Effector memory CD8-positive, alpha-beta T cell (primary cell): ENCODE data around the gene GRB2.

Experiments
- ATAC-seq: fragments of 150-1000 bp; cut with Tn5 transposase; replicated peaks from 2 replicates; pipeline ENCODE4 v1.10.0; 2021; ENCODE audit warnings: mild to moderate bottlenecking, moderate library complexity
- DNase-seq, 3 experiments: peaks; one replicate each; pipeline ENCODE4 v3.0.0; 2021
- H3K27ac Mint-ChIP-seq, 2 donors: one replicate each; pipeline ENCODE4 v1.8.0; 2022; ENCODE audit warnings: mild to moderate bottlenecking in 2 of 2, mixed read lengths in 2 of 2, moderate library complexity in 2 of 2
- H3K27me3 Mint-ChIP-seq, 2 donors: one replicate each; pipeline ENCODE4 v1.8.0; 2022; ENCODE audit warnings: mixed read lengths in 2 of 2
- H3K36me3 Mint-ChIP-seq: one replicate; pipeline ENCODE4 v1.8.0; 2022; ENCODE audit warnings: mild to moderate bottlenecking, moderate library complexity, mixed read lengths; ENCODE audit not compliant: insufficient read depth
- H3K4me1 Mint-ChIP-seq, 2 donors: one replicate each; pipeline ENCODE4 v1.8.0; 2022; ENCODE audit warnings: low read depth in 2 of 2, mixed read lengths in 2 of 2
- H3K4me3 Mint-ChIP-seq, 2 donors: one replicate each; pipeline ENCODE4 v1.8.0; 2022; ENCODE audit warnings: mild to moderate bottlenecking in 2 of 2, mixed read lengths in 2 of 2, moderate library complexity in 2 of 2
- H3K9me3 Mint-ChIP-seq, 2 donors: one replicate each; pipeline ENCODE4 v1.8.0; 2022; ENCODE audit warnings: mixed read lengths in 2 of 2

Gene GRB2

DNA sequence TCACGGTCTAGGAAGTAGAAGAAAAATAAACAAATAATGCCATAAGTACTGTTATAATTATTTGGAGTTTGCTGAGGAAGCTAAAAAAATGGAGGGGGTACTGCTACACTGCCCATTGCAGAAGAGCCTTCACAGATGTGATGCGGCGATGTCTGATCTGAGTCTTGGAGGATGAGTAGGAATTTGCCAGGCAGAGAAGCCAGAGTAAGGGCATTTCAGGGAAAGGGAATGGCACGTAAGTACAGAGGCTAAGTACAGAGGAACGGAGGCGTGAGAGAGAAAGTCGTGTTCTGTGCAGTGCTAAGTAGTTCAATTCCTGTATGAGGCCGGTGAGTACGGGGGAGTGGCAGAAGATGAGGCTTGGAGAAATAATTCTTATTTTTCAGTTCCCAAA is 741 bp upstream of the GRB2 start:
- peaks cover 27% of the 10 kb centered on the region for H3K36me3 Mint-ChIP-seq
- no peak for ATAC-seq
- no peaks in the 10 kb centered on the region for H3K9me3 Mint-ChIP-seq
- peak overlapping the region; percentile 83 to 86 for H3K4me3 Mint-ChIP-seq
- no peak overlapping the region for H3K27ac Mint-ChIP-seq
- peaks cover 4 to 6% of the 10 kb centered on the region in 2 donors for H3K27me3 Mint-ChIP-seq
- DNase-seq, result no peak
- peaks cover 23 to 43% of the 10 kb centered on the region in 2 donors for H3K4me1 Mint-ChIP-seq

DNA sequence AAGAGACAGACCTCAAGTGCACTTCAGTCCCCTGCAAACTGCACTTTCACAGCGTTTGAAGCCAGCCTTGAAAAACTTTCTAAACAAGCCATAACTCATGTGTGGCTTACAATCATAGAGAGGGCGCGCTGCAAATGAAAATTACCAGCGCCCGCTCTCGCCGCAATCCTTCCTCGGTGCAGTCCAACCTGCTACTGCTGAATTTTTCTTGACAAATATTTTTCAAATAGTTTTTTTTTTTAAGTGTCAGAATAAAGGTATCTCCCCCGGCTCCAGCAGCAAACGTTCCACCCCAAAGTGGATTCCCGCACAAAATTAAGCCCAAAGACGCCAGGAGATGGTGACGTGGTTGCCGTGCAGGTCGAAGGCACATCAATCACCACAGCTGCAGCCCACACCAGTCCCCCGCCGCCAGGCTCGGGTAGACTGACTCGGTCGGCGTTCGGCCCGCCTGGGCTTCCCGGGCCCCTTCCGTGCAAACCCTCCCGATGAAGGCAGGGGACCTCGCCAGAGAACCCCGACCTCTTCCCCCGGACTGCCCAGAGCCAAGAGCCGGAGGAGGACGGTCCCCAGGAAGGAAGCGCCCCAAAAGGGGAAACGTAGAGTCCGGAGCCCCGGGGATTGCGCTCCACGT is 630 bp downstream of the GRB2 start:
- peak; percentile 36 to 44 (median 41) for DNase-seq
- Mint-ChIP-seq H3K9me3 (no peaks in the 10 kb centered on the region), H3K27me3 (no peaks in the 10 kb centered on the region), H3K36me3 (peaks cover 27% of the 10 kb centered on the region), H3K27ac (peak overlapping the region; percentile 78 to 86), H3K4me1 (peaks cover 29 to 52% of the 10 kb centered on the region in 2 donors), H3K4me3 (peak overlapping the region; percentile 83 to 86)
- peak; percentile 37 for ATAC-seq

DNA sequence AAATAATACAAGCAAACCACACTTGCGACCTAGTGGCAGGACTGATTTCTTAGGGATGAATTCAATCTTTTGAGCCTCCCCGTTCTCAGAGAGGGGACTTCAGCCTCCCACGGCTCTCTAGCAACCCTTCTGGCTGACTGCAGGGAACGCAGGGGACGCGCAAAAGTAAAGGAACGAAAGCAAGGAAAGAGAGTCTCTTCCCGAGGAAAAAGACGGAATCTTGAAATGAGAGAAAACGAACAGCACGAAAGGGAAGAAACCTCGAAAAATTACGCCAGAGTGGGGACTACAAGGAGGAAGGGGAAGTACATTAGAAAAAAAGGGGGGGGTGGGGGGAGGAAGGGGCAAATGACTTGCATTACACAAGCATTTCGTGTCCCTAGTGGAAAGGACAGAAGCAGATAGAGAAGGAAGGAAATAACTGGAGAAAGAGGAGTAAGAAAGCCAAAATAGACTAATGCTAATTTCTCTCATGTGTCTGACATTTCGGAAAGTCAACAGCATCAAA is 1.2 kb downstream of the GRB2 start:
- ATAC-seq (peak; percentile 20), DNase-seq (peak; percentile 30 to 49 (median 34))
- Mint-ChIP-seq H3K27me3 (no peaks in the 10 kb centered on the region), H3K4me3 (peak overlapping the region; percentile 83 to 86), H3K4me1 (peaks cover 29 to 52% of the 10 kb centered on the region in 2 donors), H3K9me3 (no peaks in the 10 kb centered on the region), H3K27ac (peak overlapping the region; percentile 78 to 86), H3K36me3 (peaks cover 27% of the 10 kb centered on the region)

DNA sequence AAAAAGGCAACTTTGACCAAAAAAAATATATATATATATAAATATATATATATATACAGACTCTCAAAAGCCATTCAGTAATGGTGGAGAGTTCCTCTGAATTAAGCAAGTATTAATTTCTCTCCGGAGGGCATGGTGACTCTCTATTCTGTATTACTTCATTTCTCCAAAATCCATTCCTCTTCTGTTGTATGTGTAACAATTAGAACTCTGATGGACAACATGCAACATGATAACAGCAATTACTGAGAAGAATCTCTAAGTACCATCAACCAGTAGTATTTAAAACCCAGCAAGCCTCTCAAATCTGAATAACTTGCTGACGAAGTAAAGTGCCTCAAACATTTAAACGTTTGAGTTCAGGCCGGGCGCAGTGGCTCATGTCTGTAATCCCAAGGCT is 2.3 kb downstream of the GRB2 start:
- DNase-seq (no peak), ATAC-seq (no peak)
- peak overlapping the region; percentile 78 to 86 for H3K27ac Mint-ChIP-seq
- H3K9me3 Mint-ChIP-seq, result no peaks in the 10 kb centered on the region
- H3K4me3 Mint-ChIP-seq, result peak overlapping the region; percentile 83 to 86
- peaks cover 26% of the 10 kb centered on the region for H3K36me3 Mint-ChIP-seq
- H3K4me1 Mint-ChIP-seq, result peaks cover 34 to 56% of the 10 kb centered on the region in 2 donors
- no peaks in the 10 kb centered on the region for H3K27me3 Mint-ChIP-seq

DNA sequence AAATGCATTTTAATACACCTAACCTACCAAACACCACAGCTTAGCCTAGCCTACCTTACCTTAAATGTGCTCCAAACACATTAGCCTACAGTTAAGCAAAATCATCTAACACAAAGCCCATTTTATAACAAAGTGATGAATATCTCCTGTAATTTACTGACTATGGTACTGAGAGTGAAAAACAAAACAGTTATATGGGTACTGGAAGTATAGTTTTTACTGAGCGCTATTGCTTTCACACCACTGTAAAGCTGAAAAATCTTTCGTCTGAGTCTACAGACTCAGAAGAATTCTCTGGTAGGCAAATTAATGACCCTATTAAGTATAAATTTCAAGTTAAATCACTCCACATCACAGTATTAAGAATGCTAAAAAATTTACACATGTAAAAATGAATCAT is 3.5 kb downstream of the GRB2 start:
- H3K9me3 Mint-ChIP-seq, result no peaks in the 10 kb centered on the region
- peaks cover 37 to 62% of the 10 kb centered on the region in 2 donors for H3K4me1 Mint-ChIP-seq
- no peak for ATAC-seq
- DNase-seq, result no peak
- peak overlapping the region in 1 of 2 donors; percentile 86 for H3K4me3 Mint-ChIP-seq
- H3K36me3 Mint-ChIP-seq, result peaks cover 23% of the 10 kb centered on the region
- no peaks in the 10 kb centered on the region for H3K27me3 Mint-ChIP-seq
- peak overlapping the region in 1 of 2 donors; percentile 60 for H3K27ac Mint-ChIP-seq

DNA sequence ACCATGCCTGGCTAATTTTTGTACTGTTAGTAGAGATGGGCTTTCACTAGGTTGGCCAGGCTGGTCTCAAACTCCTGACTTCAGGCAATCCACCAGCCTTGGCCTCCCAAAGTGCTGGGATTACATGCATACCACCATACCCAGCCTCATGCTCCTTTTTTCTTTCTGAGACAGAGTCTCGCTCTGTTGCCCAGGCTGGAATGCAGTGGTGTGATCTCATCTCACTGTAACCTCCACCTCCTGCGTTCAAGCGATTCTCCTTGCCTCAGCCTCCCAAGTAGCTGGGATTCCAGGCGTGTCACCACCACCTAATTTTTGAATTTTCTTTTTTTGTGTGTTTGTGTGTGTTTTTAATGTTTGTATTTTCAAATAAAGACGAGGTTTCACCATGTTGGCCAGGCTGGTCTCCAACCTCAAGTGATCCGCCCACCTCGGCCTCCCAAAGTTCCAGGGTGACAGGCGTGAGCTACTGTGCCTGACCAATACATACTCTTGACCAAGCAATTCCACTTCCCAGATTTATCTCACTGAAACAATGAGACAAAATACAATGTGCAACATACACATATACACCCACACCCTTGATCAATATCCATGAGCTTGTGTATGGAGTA is 5.0 kb downstream of the GRB2 start:
- Mint-ChIP-seq H3K36me3 (peaks cover 18% of the 10 kb centered on the region), H3K9me3 (no peaks in the 10 kb centered on the region), H3K27me3 (no peaks in the 10 kb centered on the region), H3K27ac (peak overlapping the region; percentile 60 to 83), H3K4me1 (peaks cover 36 to 65% of the 10 kb centered on the region in 2 donors), H3K4me3 (peak overlapping the region; percentile 6 to 41)
- no peak for ATAC-seq
- no peak for DNase-seq

DNA sequence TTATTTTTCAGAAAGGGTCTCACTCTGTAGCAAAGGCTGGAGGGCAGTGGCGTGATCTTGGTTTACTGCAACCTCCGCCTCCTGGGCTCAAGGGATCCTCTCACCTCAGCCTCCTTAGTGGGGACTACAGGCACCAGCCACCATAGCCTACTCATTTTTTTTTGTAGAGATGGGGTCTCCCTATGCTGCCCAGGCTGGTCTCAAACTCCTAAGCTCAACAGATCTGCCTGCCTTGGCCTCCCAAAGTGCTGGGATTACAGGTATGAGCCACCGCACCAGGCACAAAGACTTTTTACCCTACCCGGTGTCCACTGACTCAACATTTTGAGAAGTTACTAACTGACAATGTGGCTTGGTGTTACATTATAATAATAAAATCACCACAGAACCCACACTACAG is 7.2 kb downstream of the GRB2 start:
- Mint-ChIP-seq H3K36me3 (peaks cover 8% of the 10 kb centered on the region), H3K9me3 (no peaks in the 10 kb centered on the region), H3K27me3 (no peaks in the 10 kb centered on the region), H3K4me3 (peak overlapping the region in 1 of 2 donors; percentile 22), H3K27ac (no peak overlapping the region), H3K4me1 (peaks cover 52 to 74% of the 10 kb centered on the region in 2 donors)
- ATAC-seq, result no peak
- DNase-seq, result no peak

DNA sequence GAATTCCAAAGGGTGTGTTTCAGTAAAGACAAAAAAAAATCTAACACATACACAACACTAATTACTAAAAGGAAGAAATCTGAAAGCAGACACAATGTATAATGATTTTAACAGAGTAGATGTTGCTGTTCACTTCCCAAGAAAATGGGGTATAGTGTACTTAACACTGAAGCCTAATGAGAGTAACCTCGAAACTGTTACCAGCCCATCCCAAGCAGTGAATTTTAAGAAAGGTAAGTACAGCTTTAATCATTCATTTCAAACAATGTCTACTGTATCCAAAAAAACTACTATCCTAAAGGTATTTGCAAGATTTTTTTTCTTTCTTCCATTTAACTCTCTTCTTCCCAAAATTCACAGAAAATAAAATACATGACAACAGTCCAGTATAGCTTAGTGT is 8.3 kb downstream of the GRB2 start:
- H3K36me3 Mint-ChIP-seq, result peaks cover 16% of the 10 kb centered on the region
- peak overlapping the region in 1 of 2 donors; percentile 91 for H3K27ac Mint-ChIP-seq
- H3K9me3 Mint-ChIP-seq, result no peaks in the 10 kb centered on the region
- no peak for DNase-seq
- no peaks in the 10 kb centered on the region for H3K27me3 Mint-ChIP-seq
- no peak for ATAC-seq
- H3K4me3 Mint-ChIP-seq, result peak overlapping the region in 1 of 2 donors; percentile 11
- peaks cover 55 to 72% of the 10 kb centered on the region in 2 donors for H3K4me1 Mint-ChIP-seq

DNA sequence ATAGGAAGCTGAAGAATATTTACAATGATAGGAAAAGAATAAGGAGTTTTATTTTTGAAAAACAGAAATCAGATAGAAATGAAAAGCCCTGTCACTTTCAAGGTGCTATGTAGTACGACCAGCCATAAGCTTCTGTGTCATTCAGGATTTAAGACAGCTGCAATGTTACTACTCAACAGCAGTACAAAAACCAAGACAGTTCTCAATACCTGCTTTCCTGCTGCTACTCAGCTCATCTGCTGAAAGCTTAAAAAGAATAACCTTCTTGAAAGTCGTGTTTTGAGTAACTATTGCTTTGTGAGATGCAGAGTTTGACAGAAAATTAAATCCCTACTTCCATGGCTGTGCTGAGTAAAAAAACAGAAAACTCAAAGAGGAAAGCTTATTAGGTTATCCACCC is 8.7 kb downstream of the GRB2 start:
- Mint-ChIP-seq H3K27ac (peak overlapping the region in 1 of 2 donors; percentile 91), H3K4me3 (peak overlapping the region in 1 of 2 donors; percentile 13), H3K36me3 (peaks cover 19% of the 10 kb centered on the region), H3K27me3 (no peaks in the 10 kb centered on the region), H3K9me3 (no peaks in the 10 kb centered on the region), H3K4me1 (peaks cover 55 to 71% of the 10 kb centered on the region in 2 donors)
- no peak for ATAC-seq
- no peak for DNase-seq

DNA sequence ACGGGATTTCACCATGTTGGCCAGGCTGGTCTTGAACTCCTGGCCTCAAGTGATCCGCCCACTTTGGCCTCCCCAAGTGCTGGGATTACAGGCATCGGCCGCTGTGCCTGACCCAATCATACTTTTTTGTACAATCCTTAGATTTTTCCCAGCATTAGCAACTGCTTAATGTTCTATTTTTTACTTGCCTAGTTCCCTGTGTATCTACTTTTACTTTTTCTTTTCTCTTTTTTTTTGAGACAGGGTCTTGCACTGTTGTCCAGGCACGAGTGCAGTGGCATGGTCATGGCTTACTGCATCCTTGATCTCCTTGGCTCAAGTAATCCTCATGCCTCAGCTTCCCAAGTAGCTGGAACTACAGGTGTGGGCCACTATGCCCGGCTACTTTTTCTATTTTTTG is 9.5 kb downstream of the GRB2 start:
- peaks cover 27% of the 10 kb centered on the region for H3K36me3 Mint-ChIP-seq
- no peaks in the 10 kb centered on the region for H3K9me3 Mint-ChIP-seq
- peaks cover 54 to 67% of the 10 kb centered on the region in 2 donors for H3K4me1 Mint-ChIP-seq
- no peaks in the 10 kb centered on the region for H3K27me3 Mint-ChIP-seq
- peak overlapping the region; percentile 11 to 97 for H3K4me3 Mint-ChIP-seq
- peak overlapping the region; percentile 70 to 91 for H3K27ac Mint-ChIP-seq
- ATAC-seq (no peak), DNase-seq (no peak)

DNA sequence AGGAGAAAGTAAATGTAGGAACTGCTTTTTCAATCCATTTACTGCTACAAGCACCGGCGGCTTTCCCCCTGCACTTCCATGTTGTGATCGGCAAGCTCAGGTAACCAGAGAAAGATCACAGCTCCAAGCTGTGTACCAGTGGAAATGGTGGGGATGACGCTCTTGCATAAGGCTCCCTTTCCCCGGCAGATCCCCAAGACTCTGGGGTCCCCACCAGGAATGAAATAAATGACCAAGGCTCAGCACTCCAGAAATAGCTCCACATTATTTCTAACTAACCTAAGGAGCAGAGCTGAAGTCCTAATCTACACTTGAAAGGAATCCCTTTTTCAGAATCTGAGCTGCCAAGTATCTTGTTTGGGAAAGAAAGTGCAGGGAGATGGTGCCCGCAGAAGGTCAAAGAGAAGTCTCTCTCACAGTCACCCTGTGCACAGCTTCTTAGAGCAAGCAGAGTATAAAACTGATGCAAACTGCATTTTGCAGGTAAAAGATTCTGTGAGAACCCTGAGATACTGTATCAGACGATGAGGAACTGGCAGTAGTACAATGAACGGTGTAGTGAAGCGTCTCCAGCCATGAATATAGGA is 11.1 kb downstream of the GRB2 start:
- Mint-ChIP-seq H3K4me1 (peaks cover 50 to 72% of the 10 kb centered on the region in 2 donors), H3K4me3 (peak overlapping the region; percentile 93 to 97), H3K27me3 (no peaks in the 10 kb centered on the region), H3K27ac (peak overlapping the region; percentile 91 to 92), H3K9me3 (no peaks in the 10 kb centered on the region), H3K36me3 (peaks cover 39% of the 10 kb centered on the region)
- DNase-seq, result no peak
- peak; percentile 3 for ATAC-seq

DNA sequence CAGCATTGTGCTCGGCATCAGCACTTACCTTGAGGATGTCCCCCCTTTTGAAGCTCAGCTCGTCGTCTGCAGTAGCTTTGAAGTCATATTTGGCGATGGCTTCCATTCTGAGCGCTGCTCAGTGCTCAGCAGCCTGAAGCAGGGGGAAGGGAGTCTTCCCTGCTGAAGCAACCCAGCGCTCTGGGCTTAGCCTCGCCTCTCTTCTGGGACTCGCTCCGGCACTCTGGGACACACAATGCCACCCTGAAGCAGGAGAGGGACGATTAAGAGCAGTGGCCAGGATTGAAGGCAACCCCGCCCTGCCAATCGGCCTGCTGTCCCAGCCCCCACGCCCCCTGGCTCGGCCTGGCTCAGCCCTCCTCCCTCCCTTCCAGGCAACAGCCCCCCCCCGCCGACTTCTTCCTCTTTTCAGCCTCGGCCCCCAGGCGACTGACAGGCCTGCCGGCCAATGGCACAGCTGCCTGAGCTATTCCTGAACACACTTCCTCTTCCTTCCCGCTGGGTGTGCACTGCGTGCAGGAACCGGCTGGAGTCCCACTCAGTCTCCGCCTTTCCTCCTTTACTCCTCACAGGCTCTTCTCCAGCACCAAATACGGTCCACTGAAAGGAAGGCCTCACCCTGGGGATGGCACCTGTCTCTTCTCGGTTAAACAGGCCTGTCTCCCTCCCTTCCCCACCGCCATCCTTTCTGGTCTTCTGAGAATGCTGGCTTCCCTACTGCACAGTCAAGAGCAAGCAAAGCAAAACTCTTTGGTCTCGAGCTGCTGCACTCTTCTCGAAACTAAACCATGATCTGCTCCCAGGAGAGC is 11.8 kb downstream of the GRB2 start:
- peaks cover 51 to 78% of the 10 kb centered on the region in 2 donors for H3K4me1 Mint-ChIP-seq

DNA sequence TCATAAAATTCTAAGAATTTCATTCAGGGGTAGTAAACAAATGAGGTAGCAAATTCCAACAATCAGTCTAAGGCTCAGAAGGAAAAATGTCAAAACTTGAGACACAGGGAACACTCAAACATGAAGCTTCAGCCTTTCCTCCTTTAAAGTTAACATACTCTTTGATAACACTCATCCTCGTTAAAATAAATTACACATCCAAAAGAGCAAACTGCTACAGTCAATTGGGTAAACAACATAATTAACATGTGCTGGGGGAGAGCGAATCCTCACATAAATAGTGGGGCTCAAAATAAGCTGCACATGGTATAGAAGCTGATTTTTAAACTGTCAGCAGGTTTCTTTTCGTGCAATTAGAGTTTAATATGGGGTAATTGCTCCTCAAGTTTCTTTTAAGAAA is 12.9 kb downstream of the GRB2 start:
- Mint-ChIP-seq H3K9me3 (no peaks in the 10 kb centered on the region), H3K27ac (peak overlapping the region in 1 of 2 donors; percentile 91), H3K4me1 (peaks cover 54 to 80% of the 10 kb centered on the region in 2 donors), H3K27me3 (no peaks in the 10 kb centered on the region), H3K4me3 (peak overlapping the region; percentile 17 to 39), H3K36me3 (peaks cover 48% of the 10 kb centered on the region)
- ATAC-seq (no peak), DNase-seq (no peak)

More for the DNA sequence above, 11.8 kb downstream of the GRB2 start:
- peak overlapping the region; percentile 93 to 97 for H3K4me3 Mint-ChIP-seq
- no peaks in the 10 kb centered on the region for H3K27me3 Mint-ChIP-seq
- no peaks in the 10 kb centered on the region for H3K9me3 Mint-ChIP-seq
- peaks cover 39% of the 10 kb centered on the region for H3K36me3 Mint-ChIP-seq
- DNase-seq (peak; percentile 69 to 73 (median 72)), ATAC-seq (peak; percentile 93)
- peak overlapping the region; percentile 91 to 92 for H3K27ac Mint-ChIP-seq
